ENCODE measurements around the gene LGALSL.

DNA sequence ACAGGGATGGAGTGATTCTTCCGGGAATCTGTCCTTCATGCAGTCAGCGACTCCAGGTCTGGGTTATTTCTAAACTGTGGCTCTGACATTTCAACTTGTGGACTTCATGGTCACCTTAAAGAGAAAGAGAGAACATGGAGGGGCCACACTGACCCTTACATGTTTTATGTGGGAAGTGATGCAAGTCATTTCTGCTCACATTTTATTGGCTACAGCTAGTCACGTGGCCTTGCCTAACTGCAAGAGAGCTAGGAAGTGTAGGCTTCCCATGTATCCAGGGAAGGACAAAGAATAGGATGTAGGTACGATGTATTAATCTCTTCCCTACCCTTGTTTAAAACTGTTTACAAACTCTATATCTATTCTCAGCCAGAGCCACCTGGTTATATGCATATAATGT, 39.8 kb downstream of the LGALSL start:
- TF ChIP-seq, protein P1, sequence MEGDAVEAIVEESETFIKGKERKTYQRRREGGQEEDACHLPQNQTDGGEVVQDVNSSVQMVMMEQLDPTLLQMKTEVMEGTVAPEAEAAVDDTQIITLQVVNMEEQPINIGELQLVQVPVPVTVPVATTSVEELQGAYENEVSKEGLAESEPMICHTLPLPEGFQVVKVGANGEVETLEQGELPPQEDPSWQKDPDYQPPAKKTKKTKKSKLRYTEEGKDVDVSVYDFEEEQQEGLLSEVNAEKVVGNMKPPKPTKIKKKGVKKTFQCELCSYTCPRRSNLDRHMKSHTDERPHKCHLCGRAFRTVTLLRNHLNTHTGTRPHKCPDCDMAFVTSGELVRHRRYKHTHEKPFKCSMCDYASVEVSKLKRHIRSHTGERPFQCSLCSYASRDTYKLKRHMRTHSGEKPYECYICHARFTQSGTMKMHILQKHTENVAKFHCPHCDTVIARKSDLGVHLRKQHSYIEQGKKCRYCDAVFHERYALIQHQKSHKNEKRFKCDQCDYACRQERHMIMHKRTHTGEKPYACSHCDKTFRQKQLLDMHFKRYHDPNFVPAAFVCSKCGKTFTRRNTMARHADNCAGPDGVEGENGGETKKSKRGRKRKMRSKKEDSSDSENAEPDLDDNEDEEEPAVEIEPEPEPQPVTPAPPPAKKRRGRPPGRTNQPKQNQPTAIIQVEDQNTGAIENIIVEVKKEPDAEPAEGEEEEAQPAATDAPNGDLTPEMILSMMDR (conservative IDR thresholded peaks at IDR 0.05) = no peak
- no peak for TF ChIP-seq EZH2 (IDR thresholded peaks at IDR 0.05; ENCODE audit: low read depth)
